NB4 (cell line): ENCODE results near the gene RNF31.

Source experiments
- CTCF ChIP-seq: IDR thresholded peaks from one replicate; pipeline ENCODE4 v1.5.1; 2012; ENCODE audit warnings: low read depth, low read length
- MAX ChIP-seq: IDR thresholded peaks from 2 replicates; pipeline ENCODE4 v1.6.1; 2011; ENCODE audit warnings: low read depth, low read length
- POLR2A ChIP-seq: IDR thresholded peaks from 2 replicates; pipeline ENCODE4 v1.6.1; 2011; ENCODE audit warnings: mild to moderate bottlenecking; ENCODE audit not compliant: insufficient read length; ENCODE audit errors: extremely low read depth

GRCh38 chr14:24156840-24157239 lies 9.5 kb downstream of the RNF31 start:
- TF ChIP-seq CTCF (no peak), MAX (no peak), POLR2A (no peak)
